Neutrophil (primary cell): Measurements from ENCODE around the gene MBNL1.

ENCODE experiments used
- H3K27ac ChIP-seq: fragments of 200-600 bp; sonication (generic); 2 replicates; pipeline ENCODE4 v1.5.1; 2016; ENCODE audit warnings: mild to moderate bottlenecking, moderate library complexity
- H3K27me3 ChIP-seq: fragments of 200-600 bp; sonication (generic); 2 replicates; pipeline ENCODE4 v1.6.0; 2016; ENCODE audit warnings: mild to moderate bottlenecking
- H3K36me3 ChIP-seq: fragments of 200-600 bp; sonication (generic); 2 replicates; pipeline ENCODE4 v1.5.1; 2017
- H3K4me1 ChIP-seq, 2 experiments: fragments of 200-600 bp in 1 of 2; sonication (generic) in 1 of 2; 1 replicate in 1 of 2; 2 replicates in 1 of 2; pipeline versions ENCODE4 v1.5.1 to v1.6.1; 2013 to 2016; ENCODE audit warnings: low read depth in 1 of 2, low read length in 1 of 2, mild to moderate bottlenecking in 1 of 2, moderate library complexity in 1 of 2; ENCODE audit not compliant: control insufficient read depth in 1 of 2, insufficient read depth in 1 of 2
- H3K4me3 ChIP-seq, 2 experiments: fragments of 200-600 bp in 1 of 2; sonication (generic) in 1 of 2; 1 replicate in 1 of 2; 2 replicates in 1 of 2; pipeline ENCODE4 v1.5.1; 2013 to 2016; ENCODE audit warnings: low read depth in 1 of 2, low read length in 1 of 2, mild to moderate bottlenecking in 1 of 2, moderate library complexity in 1 of 2
- H3K9me3 ChIP-seq: fragments of 200-600 bp; sonication (generic); 2 replicates; pipeline ENCODE4 v1.5.1; 2016
- CTCF ChIP-seq: fragments of 200-600 bp; sonication (generic); IDR thresholded peaks from 2 replicates; pipeline ENCODE4 v1.5.1; 2016; ENCODE audit warnings: antibody characterized with exemption

Gene MBNL1

GRCh38 chr3:152226176-152226575, 42.6 kb upstream of the MBNL1 start:
- no peak overlapping the region for H3K27ac ChIP-seq
- TF ChIP-seq CTCF = no peak
- no peak overlapping the region for H3K4me3 ChIP-seq
- H3K4me1 ChIP-seq = peaks cover 4 to 10% of the 10 kb centered on the region in 2 experiments
- H3K9me3 ChIP-seq = no peaks in the 10 kb centered on the region
- no peaks in the 10 kb centered on the region for H3K27me3 ChIP-seq
- H3K36me3 ChIP-seq = no peaks in the 10 kb centered on the region

GRCh38 chr3:152227027-152227426, 41.7 kb upstream of the MBNL1 start:
- H3K4me3 ChIP-seq = no peak overlapping the region
- no peaks in the 10 kb centered on the region for H3K9me3 ChIP-seq

GRCh38 chr3:152229692-152230091, 39.0 kb upstream of the MBNL1 start:
- no peak overlapping the region for H3K4me3 ChIP-seq
- H3K9me3 ChIP-seq = no peaks in the 10 kb centered on the region
- no peak for TF ChIP-seq CTCF
- H3K27me3 ChIP-seq = no peaks in the 10 kb centered on the region
- H3K27ac ChIP-seq = no peak overlapping the region
- no peaks in the 10 kb centered on the region for H3K4me1 ChIP-seq
- no peaks in the 10 kb centered on the region for H3K36me3 ChIP-seq

More at GRCh38 chr3:152227027-152227426, 41.7 kb upstream of the MBNL1 start:
- H3K27me3 ChIP-seq = no peaks in the 10 kb centered on the region
- H3K36me3 ChIP-seq = no peaks in the 10 kb centered on the region
- TF ChIP-seq CTCF = no peak
- H3K27ac ChIP-seq = no peak overlapping the region
- H3K4me1 ChIP-seq = peaks cover 4 to 10% of the 10 kb centered on the region in 2 experiments

- H3K4me3 ChIP-seq = no peak overlapping the region
- no peak overlapping the region for H3K27ac ChIP-seq
- no peaks in the 10 kb centered on the region for H3K4me1 ChIP-seq
- no peaks in the 10 kb centered on the region for H3K9me3 ChIP-seq
- no peaks in the 10 kb centered on the region for H3K36me3 ChIP-seq
- no peaks in the 10 kb centered on the region for H3K27me3 ChIP-seq
- TF ChIP-seq CTCF = no peak
Observed at GRCh38 chr3:152230370-152230769, 38.4 kb upstream of the MBNL1 start.

GRCh38 chr3:152232001-152232400, 36.7 kb upstream of the MBNL1 start:
- Histone ChIP-seq H3K27ac (no peak overlapping the region), H3K36me3 (no peaks in the 10 kb centered on the region), H3K9me3 (no peaks in the 10 kb centered on the region), H3K27me3 (no peaks in the 10 kb centered on the region), H3K4me3 (no peak overlapping the region), H3K4me1 (peaks cover 6 to 10% of the 10 kb centered on the region in 2 experiments)
- TF ChIP-seq CTCF = no peak

- no peaks in the 10 kb centered on the region for H3K27me3 ChIP-seq
- peaks cover 6 to 11% of the 10 kb centered on the region in 2 experiments for H3K4me1 ChIP-seq
- no peak overlapping the region for H3K4me3 ChIP-seq
- no peaks in the 10 kb centered on the region for H3K36me3 ChIP-seq
- no peak for TF ChIP-seq CTCF
- H3K9me3 ChIP-seq = no peaks in the 10 kb centered on the region
- no peak overlapping the region for H3K27ac ChIP-seq
Observed at GRCh38 chr3:152232679-152233078, 36.0 kb upstream of the MBNL1 start.
